ENCODE results near the gene CEL. TPM values are rescaled to one million over a fixed set of nuclear protein-coding genes. Genes with fewer than 3 reads are reported as not detected.
"Not testable (repeated sequence)": the region's sequence is repeated elsewhere in the genome, so short reads cannot be mapped to it uniquely, and the experiment has no call there.

CEL gene
- total RNA-seq, 1 donor from 2014 or later = 1.9 TPM

DNA sequence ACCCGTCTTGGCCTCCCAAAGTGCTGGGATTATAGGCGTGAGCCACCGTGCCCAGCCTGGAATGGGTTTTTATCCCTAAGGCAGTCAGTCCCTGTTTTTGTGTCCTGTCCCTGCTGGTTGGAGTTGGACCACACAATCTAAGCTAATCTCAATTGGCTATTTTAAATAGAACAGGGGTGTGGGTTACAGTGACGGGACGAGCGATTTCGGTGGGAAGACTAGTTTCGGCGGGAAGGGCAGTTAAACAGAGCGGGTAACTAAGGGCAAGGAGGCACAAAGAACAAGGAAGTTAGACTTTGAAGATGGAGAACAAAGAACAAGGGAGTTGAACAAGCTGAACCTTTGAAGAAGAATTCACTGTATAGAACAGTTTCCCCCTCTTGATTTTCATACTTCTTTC, 29.6 kb upstream of the CEL start:
- Mint-ChIP-seq H3K27me3 (ENCODE audit: unreplicated experiment) (no peaks in the 10 kb centered on the region), H3K9me3 (ENCODE audit: unreplicated experiment) (no peaks in the 10 kb centered on the region), H3K4me1 (ENCODE audit: unreplicated experiment) (peaks cover 30% of the 10 kb centered on the region), H3K4me3 (ENCODE audit: unreplicated experiment) (peak overlapping the region; percentile 98), H3K36me3 (ENCODE audit: unreplicated experiment) (no peaks in the 10 kb centered on the region), H3K27ac (ENCODE audit: unreplicated experiment) (no peak overlapping the region)
- TF ChIP-seq, protein P1, sequence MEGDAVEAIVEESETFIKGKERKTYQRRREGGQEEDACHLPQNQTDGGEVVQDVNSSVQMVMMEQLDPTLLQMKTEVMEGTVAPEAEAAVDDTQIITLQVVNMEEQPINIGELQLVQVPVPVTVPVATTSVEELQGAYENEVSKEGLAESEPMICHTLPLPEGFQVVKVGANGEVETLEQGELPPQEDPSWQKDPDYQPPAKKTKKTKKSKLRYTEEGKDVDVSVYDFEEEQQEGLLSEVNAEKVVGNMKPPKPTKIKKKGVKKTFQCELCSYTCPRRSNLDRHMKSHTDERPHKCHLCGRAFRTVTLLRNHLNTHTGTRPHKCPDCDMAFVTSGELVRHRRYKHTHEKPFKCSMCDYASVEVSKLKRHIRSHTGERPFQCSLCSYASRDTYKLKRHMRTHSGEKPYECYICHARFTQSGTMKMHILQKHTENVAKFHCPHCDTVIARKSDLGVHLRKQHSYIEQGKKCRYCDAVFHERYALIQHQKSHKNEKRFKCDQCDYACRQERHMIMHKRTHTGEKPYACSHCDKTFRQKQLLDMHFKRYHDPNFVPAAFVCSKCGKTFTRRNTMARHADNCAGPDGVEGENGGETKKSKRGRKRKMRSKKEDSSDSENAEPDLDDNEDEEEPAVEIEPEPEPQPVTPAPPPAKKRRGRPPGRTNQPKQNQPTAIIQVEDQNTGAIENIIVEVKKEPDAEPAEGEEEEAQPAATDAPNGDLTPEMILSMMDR (IDR thresholded peaks at IDR 0.05) = no peak
- no peak for DNase-seq (ENCODE audit: extremely low spot score, unreplicated experiment)

DNA sequence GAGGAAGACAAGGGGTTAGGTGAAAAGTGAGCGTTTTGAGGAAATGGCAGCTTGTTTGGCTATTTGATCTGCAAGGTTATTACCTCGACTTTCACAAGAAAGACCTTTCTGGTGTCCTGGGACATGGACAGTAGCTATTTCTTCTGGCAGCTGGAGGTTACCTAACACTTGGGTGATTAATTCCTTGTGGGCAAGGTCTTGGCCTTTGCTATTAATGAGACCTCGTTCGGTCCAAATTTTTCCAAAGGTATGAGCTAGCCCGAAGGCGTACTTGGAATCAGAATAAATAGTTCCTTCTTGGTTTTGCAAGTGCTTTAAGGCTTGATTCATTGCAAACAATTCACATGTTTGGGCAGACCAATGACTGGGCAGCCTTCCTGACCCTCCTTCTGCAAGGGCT, 26.1 kb upstream of the CEL start:
- H3K4me1 Mint-ChIP-seq (ENCODE audit: unreplicated experiment) = peaks cover 20% of the 10 kb centered on the region
- no peaks in the 10 kb centered on the region for H3K27me3 Mint-ChIP-seq (ENCODE audit: unreplicated experiment)
- no peaks in the 10 kb centered on the region for H3K9me3 Mint-ChIP-seq (ENCODE audit: unreplicated experiment)
- H3K27ac Mint-ChIP-seq (ENCODE audit: unreplicated experiment) = no peak overlapping the region
- TF ChIP-seq, protein P1 (IDR thresholded peaks at IDR 0.05) = no peak
- no peak for DNase-seq (ENCODE audit: extremely low spot score, unreplicated experiment)
- no peak overlapping the region for H3K4me3 Mint-ChIP-seq (ENCODE audit: unreplicated experiment)
- no peaks in the 10 kb centered on the region for H3K36me3 Mint-ChIP-seq (ENCODE audit: unreplicated experiment)

DNA sequence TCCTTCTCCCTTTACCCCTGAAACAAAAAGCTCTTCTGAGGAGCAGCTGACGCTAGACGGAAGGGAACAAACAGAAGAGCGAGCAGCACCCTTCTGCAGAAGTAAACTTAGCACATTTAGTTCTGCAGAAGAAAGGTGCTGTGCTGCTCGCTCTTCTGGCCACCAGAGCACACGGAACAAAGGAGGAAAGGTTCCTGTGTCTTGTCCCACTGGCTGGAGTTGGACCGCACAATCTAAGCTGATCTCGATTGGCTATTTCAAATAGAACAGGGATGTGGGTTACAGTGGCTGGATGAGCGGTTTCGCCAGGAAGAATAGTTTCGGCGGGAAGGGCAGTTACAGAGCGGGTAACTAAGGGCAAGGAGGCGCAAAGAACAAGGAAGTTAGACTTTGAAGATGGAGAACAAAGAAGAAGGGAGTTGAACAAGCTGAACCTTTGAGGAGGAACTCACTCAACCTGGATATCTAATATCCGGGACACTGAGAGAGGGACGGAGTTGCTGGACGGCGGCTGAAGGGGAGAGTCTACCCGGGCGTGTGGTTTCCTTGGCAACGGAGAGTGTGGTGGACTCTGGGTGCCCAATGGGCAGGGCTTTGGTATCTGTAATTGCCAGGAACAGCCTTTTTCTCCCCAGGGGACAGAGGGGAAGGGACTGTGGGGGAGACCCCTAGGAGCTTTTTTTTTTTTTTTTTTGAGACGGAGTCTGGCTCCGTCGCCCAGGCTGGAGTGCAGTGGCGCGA, 23.8 kb upstream of the CEL start:
- DNase-seq (ENCODE audit: extremely low spot score, unreplicated experiment) = no peak
- no peak overlapping the region for H3K4me3 Mint-ChIP-seq (ENCODE audit: unreplicated experiment)
- no peaks in the 10 kb centered on the region for H3K27me3 Mint-ChIP-seq (ENCODE audit: unreplicated experiment)
- H3K27ac Mint-ChIP-seq (ENCODE audit: unreplicated experiment) = no peak overlapping the region
- H3K4me1 Mint-ChIP-seq (ENCODE audit: unreplicated experiment) = no peaks in the 10 kb centered on the region
- H3K36me3 Mint-ChIP-seq (ENCODE audit: unreplicated experiment) = peaks cover 8% of the 10 kb centered on the region
- H3K9me3 Mint-ChIP-seq (ENCODE audit: unreplicated experiment) = no peaks in the 10 kb centered on the region
- TF ChIP-seq, protein P1 (IDR thresholded peaks at IDR 0.05) = no peak

DNA sequence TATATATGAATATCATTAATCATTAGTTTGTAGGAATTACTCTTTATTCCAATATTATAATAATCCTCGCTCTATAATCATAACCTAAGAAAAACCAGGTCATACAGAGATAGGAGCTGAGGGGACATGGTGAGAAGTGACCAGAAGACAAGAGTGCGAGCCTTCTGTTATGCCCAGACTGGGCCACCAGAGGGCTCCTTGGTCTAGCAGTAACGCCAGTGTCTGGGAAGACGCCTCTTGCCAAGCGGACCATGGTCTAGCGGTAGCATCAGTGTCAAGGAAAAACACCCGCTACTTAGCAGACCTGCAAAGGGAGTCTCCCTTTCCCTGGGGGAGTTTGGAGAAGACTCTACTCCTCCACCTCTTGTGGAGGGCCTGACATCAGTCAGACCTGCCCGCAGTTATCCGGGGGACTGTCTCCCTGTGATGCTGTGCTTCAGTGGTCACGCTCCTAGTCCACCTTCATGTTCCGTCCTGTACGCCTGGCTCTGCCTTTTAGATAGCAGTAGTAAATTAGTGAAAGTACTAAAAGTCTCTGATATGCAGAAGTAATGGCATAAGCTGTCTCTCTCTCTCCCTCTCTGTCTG, 20.8 kb upstream of the CEL start:
- H3K27me3 Mint-ChIP-seq (ENCODE audit: unreplicated experiment); H3K4me1 Mint-ChIP-seq (ENCODE audit: unreplicated experiment); H3K27ac Mint-ChIP-seq (ENCODE audit: unreplicated experiment); H3K4me3 Mint-ChIP-seq (ENCODE audit: unreplicated experiment); H3K9me3 Mint-ChIP-seq (ENCODE audit: unreplicated experiment); DNase-seq (ENCODE audit: extremely low spot score, unreplicated experiment): not testable (repeated sequence)
- H3K36me3 Mint-ChIP-seq (ENCODE audit: unreplicated experiment) = peaks cover 24% of the 10 kb centered on the region
- TF ChIP-seq, protein P1 (IDR thresholded peaks at IDR 0.05) = peak; percentile 71

DNA sequence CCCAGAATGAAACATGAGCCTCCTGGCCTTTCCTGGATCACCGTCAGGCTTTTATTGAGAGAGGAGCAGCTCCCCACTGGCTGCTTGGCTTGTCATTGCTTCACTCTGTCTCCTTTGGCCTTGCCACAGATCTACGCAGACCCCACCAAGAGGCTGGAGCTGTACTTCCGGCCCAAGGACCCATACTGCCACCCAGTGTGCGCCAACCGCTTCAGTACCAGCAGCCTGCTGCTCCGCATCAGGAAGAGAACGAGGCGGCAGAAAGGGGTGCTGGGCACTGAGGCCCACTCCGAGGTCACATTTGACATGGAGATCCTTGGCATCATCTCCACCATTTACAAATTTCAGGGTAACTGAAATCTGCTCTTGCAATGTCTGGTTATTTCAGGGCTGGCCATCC, 19.8 kb upstream of the CEL start:
- peaks cover 30% of the 10 kb centered on the region for H3K36me3 Mint-ChIP-seq (ENCODE audit: unreplicated experiment)
- DNase-seq (ENCODE audit: extremely low spot score, unreplicated experiment) = no peak

More for the DNA sequence above, 19.8 kb upstream of the CEL start:
- no peaks in the 10 kb centered on the region for H3K9me3 Mint-ChIP-seq (ENCODE audit: unreplicated experiment)
- no peak overlapping the region for H3K27ac Mint-ChIP-seq (ENCODE audit: unreplicated experiment)
- no peaks in the 10 kb centered on the region for H3K4me1 Mint-ChIP-seq (ENCODE audit: unreplicated experiment)
- no peaks in the 10 kb centered on the region for H3K27me3 Mint-ChIP-seq (ENCODE audit: unreplicated experiment)
- no peak overlapping the region for H3K4me3 Mint-ChIP-seq (ENCODE audit: unreplicated experiment)
- TF ChIP-seq, protein P1 (IDR thresholded peaks at IDR 0.05) = no peak

All from osteocyte (in vitro differentiated cells).